Pancreas (tissue), 10 donors: Measurements from ENCODE around the gene KDM6A. TPM values are rescaled to one million over a fixed set of nuclear protein-coding genes. Genes with fewer than 3 reads are reported as not detected.
A peak's percentile ranks its signal among the peaks of the same experiment; 100 is the strongest.
"Not testable (repeated sequence)": the region's sequence is repeated elsewhere in the genome, so short reads cannot be mapped to it uniquely, and the experiment has no call there.

ENCODE experiments used
- ATAC-seq, 4 donors: fragments of 200-7000 bp; cut with Tn5 transposase; one replicate each; pipeline versions ENCODE4 v1.8.0 to v1.9.1; 2020; ENCODE audit warnings: mild to moderate bottlenecking in 4 of 4, moderate library complexity in 4 of 4
- DNase-seq, 6 donors: peaks; one replicate each; pipeline ENCODE4 v3.0.0-alpha.2; 2020
- FAIRE-seq: peaks from 2 replicates; lab custom pipeline; 2012; peaks lifted over from hg19 to GRCh38; lab: Jason Lieb, UNC
- H3K27ac ChIP-seq, 4 donors: fragments of 200-600 bp; sonication (generic); 1 replicate in 3 of 4; 2 replicates in 1 of 4; pipeline versions ENCODE4 v1.5.0 to v1.8.0; 2020
- H3K27me3 ChIP-seq, 4 donors: fragments of 200-600 bp; one replicate each; pipeline ENCODE4 v1.8.0; 2021
- H3K36me3 ChIP-seq, 3 donors: fragments of 200-600 bp; sonication (generic) in 1 of 3; one replicate each; pipeline versions ENCODE4 v1.5.0 to v1.8.0; 2020 to 2021
- H3K4me1 ChIP-seq, 3 donors: fragments of 200-600 bp; one replicate each; pipeline ENCODE4 v1.8.0; 2021
- H3K4me3 ChIP-seq, 4 donors: fragments of 200-600 bp; sonication (generic) in 2 of 4; one replicate each; pipeline versions ENCODE4 v1.5.0 to v1.8.0; 2020 to 2021
- H3K9me3 ChIP-seq, 4 donors: fragments of 200-600 bp; one replicate each; pipeline ENCODE4 v1.8.0; 2021
- WGBS, 2 donors: extraction: QIAGEN DNeasy Blood & Tissue Kit; methylation state at CpG; one replicate each; pipeline ENCODE4 v1.1.7; 2013; 5-methylcytosine and 5-hydroxymethylcytosine counted together
- intact Hi-C, 3 donors: fragments of 100-400 bp; cut with DNase I; formaldehyde crosslinking; loops; one replicate each; pipeline versions ENCODE4 v1.11.1 to v1.14.2; 2022
- polyA plus RNA-seq, 2 donors: library from polyadenylated mRNA; stranded (reverse); fragments of 200-250 nt; gene quantifications; one replicate each; pipeline ENCODE4 v1.2.3, GENCODE V29; 2013
- total RNA-seq, 6 donors: library from RNA; stranded (reverse); fragmentation: NEBNext Ultra II Directional in 4 of 6; extraction: Animal tissue kit (Norgen Biotek cat#: 25700) in 4 of 6; gene quantifications; one replicate each; pipeline versions ENCODE4 v1.2.1 to v1.2.4, GENCODE V29; 2021 to 2023
- TF ChIP-seq, protein P1 (sequence below), 4 donors: fragments of 200-600 bp; sonication (generic) in 3 of 4; IDR thresholded peaks; one replicate each; pipeline versions ENCODE4 v1.5.0 to v1.8.0; 2021; ENCODE audit warnings: antibody characterized with exemption in 4 of 4
- donor health status: healthy with polysubstance abuse.
- donor health status: DM: no; HTN: no; CAD: no; lungs with moderate emphysema.
- donor health status: DM: no; HTN: no; CAD: no.
- donor health status: control.
- donor health status: control.
- donor health status: Bipolar disorder and iron deficiency.
- donor health status: DM: yes; HTN: yes; CAD: no.
- donor health status: DM: no; HTN: no; CAD: no.
- donor health status: DM: no; HTN: no; CAD: no.
- donor health status: DM: yes; HTN: yes; CAD: no.

Gene KDM6A
- total and polyA plus RNA-seq, 8 donors: 5.5 to 27.5 (median 16.3) TPM

DNA sequence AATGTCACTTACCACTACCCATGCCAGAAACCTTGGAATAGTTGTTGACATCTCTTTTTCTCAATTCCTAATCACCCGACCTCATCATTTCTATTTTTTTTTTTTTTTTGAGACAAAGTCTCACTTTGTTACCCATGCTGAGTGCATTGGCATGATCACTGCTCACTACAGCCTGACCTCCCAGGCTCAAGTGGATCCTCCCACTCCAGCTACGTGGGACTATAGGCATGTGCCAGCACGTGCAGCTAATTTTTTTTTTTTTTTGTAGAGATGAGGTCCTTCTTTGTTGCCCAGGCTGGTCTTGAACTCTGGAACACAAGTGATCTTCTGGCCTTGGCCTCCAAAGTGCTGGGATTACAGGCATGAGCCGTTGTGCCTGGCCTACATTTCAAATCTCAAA, 12.0 kb downstream of the KDM6A start:
- no peak for DNase-seq
- Histone ChIP-seq H3K9me3 (no peaks in the 10 kb centered on the region), H3K4me1 (peaks cover 6 to 14% (median 10%) of the 10 kb centered on the region in 3 donors), H3K27me3 (no peaks in the 10 kb centered on the region), H3K4me3 (no peak overlapping the region), H3K36me3 (no peaks in the 10 kb centered on the region), H3K27ac (no peak overlapping the region)
- FAIRE-seq: no peak
- intact Hi-C loops: no loop called here
- ATAC-seq: peak in 2 of 4 donors; percentile 38 to 39
- TF ChIP-seq, protein P1, sequence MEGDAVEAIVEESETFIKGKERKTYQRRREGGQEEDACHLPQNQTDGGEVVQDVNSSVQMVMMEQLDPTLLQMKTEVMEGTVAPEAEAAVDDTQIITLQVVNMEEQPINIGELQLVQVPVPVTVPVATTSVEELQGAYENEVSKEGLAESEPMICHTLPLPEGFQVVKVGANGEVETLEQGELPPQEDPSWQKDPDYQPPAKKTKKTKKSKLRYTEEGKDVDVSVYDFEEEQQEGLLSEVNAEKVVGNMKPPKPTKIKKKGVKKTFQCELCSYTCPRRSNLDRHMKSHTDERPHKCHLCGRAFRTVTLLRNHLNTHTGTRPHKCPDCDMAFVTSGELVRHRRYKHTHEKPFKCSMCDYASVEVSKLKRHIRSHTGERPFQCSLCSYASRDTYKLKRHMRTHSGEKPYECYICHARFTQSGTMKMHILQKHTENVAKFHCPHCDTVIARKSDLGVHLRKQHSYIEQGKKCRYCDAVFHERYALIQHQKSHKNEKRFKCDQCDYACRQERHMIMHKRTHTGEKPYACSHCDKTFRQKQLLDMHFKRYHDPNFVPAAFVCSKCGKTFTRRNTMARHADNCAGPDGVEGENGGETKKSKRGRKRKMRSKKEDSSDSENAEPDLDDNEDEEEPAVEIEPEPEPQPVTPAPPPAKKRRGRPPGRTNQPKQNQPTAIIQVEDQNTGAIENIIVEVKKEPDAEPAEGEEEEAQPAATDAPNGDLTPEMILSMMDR (IDR thresholded peaks at IDR 0.05): no peak
- 22 to 39% methylated on average over 4 of the region's 4 CpGs for WGBS, 2 donors

GRCh38 chrX:44889824-44890223, 16.8 kb downstream of the KDM6A start:
- H3K4me1 ChIP-seq: peaks cover 6 to 13% (median 12%) of the 10 kb centered on the region in 3 donors
- FAIRE-seq (no peak), ATAC-seq (no peak), DNase-seq (no peak)
- intact Hi-C loops: no loop called here
- no peaks in the 10 kb centered on the region for H3K27me3 ChIP-seq
- TF ChIP-seq, protein P1 (IDR thresholded peaks at IDR 0.05): no peak
- H3K9me3 ChIP-seq: no peaks in the 10 kb centered on the region
- H3K4me3 ChIP-seq: no peak overlapping the region
- 86% methylated on average over 1 of the region's 1 CpG for WGBS, 2 donors
- H3K27ac ChIP-seq: no peak overlapping the region
- no peaks in the 10 kb centered on the region for H3K36me3 ChIP-seq

DNA sequence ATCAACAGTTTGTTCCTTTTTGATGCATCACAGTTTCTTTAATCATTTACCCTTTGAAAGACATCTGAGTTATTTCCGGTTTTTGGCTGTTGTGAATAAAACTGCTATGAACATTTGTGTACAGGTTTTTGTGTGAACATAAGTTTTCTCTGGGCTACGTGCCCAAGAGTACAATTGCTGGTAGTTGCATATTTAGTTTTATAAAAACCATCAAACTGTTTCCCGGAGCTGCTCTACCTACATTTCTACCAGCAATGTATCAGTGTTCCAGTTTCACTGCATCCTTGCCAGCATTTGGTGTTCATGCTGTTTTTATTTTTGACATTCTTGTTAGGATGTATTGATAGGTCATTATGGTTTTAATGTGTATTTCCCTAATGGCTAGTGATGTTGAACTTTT, 17.3 kb downstream of the KDM6A start:
- Histone ChIP-seq H3K36me3 (no peaks in the 10 kb centered on the region), H3K4me1 (peaks cover 6 to 13% (median 12%) of the 10 kb centered on the region in 3 donors), H3K9me3 (no peaks in the 10 kb centered on the region), H3K27me3 (no peaks in the 10 kb centered on the region), H3K4me3 (no peak overlapping the region), H3K27ac (no peak overlapping the region)
- FAIRE-seq (no peak), DNase-seq (no peak), ATAC-seq (peak in 2 of 4 donors; percentile 14 to 36)
- intact Hi-C loops: no loop called here
- WGBS, 2 donors: 28 to 33% methylated on average over 3 of the region's 3 CpGs
- TF ChIP-seq, protein P1 (IDR thresholded peaks at IDR 0.05): no peak

DNA sequence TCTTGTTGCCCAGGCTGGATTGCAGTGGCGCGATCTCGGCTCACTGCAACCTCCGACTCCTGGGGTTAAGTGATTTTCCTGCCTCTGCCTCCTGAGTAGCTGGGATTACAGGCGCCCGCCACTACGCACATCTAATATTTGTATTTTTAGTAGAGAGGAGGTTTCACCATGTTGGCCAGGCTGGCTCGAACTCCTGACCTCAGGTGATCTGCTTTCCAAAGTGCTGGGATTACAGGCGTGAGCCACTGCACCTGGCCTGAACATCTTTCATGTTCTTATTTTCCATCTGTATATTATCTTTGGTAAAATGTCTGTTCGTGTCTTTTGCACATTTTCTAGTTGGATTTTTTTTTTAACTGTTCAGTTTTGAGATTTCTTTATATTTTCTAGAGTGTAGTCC, 17.7 kb downstream of the KDM6A start:
- H3K36me3 ChIP-seq, FAIRE-seq, H3K27ac ChIP-seq, intact Hi-C loops, DNase-seq, ATAC-seq, H3K9me3 ChIP-seq, H3K27me3 ChIP-seq, H3K4me3 ChIP-seq: not testable (repeated sequence)
- WGBS, 2 donors: 87 to 93% methylated on average over 9 to 10 of the region's 10 CpGs
- H3K4me1 ChIP-seq: peaks cover 6 to 13% (median 12%) of the 10 kb centered on the region in 3 donors

DNA sequence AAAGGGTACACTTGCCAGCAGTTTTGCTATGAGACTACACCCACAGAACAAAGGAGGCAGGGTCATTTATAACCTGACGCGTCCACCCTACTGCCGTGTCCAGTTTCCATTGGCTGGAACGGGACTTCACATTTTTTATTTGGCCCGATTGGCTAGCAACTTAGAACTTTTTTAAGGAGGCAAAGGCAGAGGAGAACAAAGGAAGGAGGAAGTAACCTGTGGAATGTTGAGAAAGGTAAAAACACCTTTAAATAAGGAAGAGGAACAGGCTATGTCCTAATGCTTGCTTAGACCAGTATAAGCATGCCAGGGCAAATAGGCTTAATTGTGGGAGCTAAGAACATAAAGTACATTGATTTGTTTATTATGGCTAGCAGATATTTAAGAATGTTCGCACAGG, 18.7 kb downstream of the KDM6A start:
- Histone ChIP-seq H3K36me3 (no peaks in the 10 kb centered on the region), H3K4me1 (peaks cover 6 to 13% (median 12%) of the 10 kb centered on the region in 3 donors), H3K27me3 (no peaks in the 10 kb centered on the region), H3K9me3 (no peaks in the 10 kb centered on the region), H3K27ac (no peak overlapping the region), H3K4me3 (no peak overlapping the region)
- DNase-seq (no peak), FAIRE-seq (no peak), ATAC-seq (no peak)
- TF ChIP-seq, protein P1 (IDR thresholded peaks at IDR 0.05): no peak
- 87 to 89% methylated on average over 6 of the region's 6 CpGs for WGBS, 2 donors
- intact Hi-C loops: no loop called here
